HG03108 (cell line): ENCODE results near the gene TAT.
"Not testable (repeated sequence)": the region's sequence is repeated elsewhere in the genome, so short reads cannot be mapped to it uniquely, and the experiment has no call there.

Source experiments
- ATAC-seq: cut with Tn5 transposase; IDR thresholded peaks from one replicate; pipeline ENCODE4 v1.9.1; 2021; ENCODE audit warnings: moderate library complexity; ENCODE audit not compliant: unreplicated experiment

The TAT gene

GRCh38 chr16:71585318-71585703 lies 8.4 kb upstream of the TAT start:
- no peak for ATAC-seq

GRCh38 chr16:71584543-71585317 lies 7.8 kb upstream of the TAT start:
- no peak for ATAC-seq

GRCh38 chr16:71582553-71582848 lies 5.6 kb upstream of the TAT start:
- ATAC-seq, result not testable (repeated sequence)

DNA sequence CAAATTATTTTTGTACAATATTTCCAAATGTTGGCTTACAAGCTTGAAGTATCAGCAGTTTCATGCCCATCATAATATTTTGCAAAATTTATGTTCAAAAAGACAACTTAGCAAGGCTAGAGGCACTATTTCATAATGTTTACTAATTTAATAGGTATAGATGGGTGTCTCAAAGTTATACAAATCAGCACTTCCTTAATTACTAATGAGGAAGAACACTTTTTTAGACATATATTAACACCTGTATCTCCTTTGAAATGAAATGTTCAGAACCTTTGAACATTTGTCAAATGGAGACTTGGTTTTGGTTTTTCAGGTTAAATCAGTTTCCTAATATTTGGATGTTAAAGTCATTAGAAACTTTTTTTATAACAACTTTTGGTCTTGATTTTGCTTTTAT lies 2.2 kb downstream of the TAT start:
- ATAC-seq, result no peak

- no peak for ATAC-seq
These were observed 3.4 kb downstream of the TAT start for GRCh38 chr16:71573387-71574094.

DNA sequence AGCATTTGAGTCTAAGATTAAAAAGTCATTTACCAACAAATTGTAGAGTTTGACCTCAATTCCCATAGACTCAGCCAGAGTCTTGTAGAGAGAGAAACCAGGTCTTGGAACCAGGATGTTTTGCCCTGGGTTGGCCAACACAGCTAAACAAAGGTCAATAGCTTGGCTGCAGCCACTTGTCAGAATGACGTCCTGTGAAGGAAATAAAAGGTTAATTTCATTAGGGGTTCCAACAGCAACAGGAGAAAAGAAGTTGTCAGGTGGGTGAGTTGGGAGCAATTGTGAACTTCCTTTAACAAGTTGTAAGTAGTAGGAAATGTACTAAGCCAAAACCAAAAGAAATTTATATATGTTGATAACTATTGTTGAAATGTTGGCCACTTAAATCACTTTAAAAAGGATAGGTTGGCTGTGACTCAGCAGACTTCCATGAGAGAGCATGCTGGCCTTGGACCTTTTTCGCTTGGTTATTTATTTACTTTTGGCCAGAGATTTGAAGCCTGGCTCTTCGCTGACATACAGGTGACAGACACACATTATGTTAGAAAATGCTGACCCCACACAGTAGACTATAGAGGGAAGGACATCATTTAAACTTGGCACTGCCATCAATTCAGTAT lies 4.3 kb downstream of the TAT start:
- no peak for ATAC-seq

DNA sequence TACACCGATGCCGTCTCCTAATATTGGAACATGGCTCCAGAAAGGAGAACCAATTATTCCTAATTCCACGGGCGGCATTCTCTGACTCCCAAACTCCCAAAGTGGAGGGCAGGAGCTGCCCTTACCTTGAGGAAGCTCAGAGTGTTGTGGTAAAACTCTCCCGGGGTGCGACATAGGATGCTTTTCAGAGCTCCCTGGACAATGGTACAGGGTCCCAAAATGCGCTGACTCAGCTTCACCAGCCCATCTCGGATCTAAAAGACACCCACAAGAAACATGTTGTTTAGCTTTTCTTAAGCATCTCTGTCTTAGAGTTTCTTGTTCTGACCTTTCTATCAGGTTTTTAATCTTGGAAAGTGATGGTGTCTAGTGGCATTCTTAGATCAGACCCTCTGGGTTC lies 6.7 kb downstream of the TAT start:
- ATAC-seq, result no peak

DNA sequence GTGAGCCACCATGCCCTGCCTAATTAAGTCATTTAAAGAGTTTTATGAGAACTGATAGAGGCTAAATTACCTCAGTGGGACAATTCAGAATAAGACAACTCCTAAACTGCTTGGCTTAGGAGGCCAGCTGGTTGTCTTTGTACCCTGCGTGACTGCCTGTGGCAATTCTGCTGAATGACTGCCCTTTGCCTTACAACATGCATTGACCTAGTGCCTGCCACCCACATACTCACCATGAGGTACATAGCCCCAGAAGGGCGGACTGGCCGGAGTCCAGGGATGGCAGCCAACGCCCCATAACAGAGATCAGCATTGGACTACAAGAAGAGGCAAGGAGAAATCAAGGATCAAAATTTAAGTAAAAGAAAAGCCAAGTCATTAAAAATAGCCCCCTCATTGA lies 7.3 kb downstream of the TAT start:
- no peak for ATAC-seq

- ATAC-seq, result no peak
These were observed 8.3 kb downstream of the TAT start for GRCh38 chr16:71568551-71568950.

DNA sequence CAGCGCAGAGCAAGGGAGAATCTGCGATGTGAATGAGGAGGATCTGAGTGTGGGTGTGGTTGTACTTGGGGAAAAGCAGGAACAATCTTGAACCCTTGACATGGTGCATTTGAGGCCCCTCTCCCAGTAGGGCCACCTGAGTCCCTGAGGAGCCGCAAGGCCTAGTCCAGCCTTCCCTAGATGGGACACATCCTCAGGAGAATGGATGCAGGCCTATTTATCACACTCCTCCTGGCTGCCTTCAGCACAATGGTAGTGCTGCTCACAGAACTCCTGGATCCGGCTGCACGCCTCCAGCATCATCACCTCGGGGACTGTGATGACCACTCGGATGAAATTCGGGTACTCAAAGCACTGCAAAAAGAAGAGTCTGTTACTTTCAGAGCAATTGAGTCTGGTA lies 9.0 kb downstream of the TAT start:
- no peak for ATAC-seq

DNA sequence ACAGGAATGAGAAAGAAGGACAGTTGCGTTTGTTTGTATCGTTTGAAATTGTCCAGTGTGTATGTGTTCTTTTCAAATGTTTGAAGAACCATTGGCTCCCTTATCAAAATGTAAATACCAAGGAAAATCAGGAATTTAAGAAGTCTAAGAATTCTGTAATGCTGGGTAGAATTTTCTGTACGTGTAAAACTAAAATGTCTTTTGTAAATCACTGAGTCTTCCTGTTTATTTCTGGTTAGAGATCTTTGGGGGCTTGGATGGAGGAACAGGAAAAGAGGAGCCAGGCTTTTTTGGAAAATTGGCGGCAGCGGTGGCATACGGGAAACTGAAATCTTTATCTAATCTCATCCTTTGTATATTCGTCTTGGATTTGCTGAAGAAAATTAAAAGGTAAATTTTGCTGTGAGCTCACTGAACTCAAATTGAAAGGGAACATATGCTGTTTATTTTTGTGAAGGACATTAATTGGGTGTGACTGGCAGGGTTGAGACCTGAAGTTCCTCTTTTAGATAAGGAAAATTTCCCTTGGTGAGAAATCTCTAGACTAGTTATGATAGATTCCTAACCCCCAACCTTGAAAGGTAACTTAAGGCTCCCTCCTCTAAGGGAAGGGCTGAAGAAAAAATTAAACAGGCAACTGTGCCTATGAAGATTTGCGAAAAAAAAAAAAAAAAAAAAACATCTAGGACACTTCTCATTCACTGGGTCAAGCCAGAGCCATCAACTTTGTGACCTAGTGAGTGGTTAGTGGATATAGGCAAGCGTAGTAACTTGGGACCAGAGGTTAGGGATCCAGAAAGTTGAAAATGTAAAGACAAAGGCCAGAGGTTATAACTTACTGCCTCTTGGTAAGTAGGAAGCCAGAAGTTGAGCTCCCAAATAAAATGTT lies 10.8 kb downstream of the TAT start:
- ATAC-seq, result no peak

- ATAC-seq, result peak; percentile 86
These were observed 12.4 kb downstream of the TAT start for GRCh38 chr16:71564335-71564967.

- ATAC-seq, result no peak
These were observed 14.3 kb downstream of the TAT start for GRCh38 chr16:71562552-71562951.

GRCh38 chr16:71561886-71562285 lies 15.0 kb downstream of the TAT start:
- ATAC-seq, result not testable (repeated sequence)

DNA sequence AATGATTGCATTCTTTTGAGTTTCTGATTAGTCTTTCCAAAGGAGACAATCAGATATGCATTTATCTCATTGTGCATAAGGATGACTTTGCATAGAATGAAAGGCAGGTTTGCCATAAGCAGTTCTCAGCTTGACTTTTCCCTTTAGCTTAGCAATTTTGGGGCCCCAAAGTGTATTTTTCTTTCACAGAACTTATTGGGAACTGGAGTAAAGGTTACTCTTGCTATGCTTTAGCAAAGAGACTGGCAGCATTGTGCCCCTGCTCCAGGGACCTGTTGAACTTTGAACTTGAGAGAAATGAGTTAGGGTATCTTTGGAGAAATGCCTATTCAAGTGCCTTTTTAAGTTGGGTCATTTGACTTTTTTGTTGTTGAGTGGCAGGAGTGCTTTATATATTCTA lies 17.0 kb downstream of the TAT start:
- ATAC-seq, result no peak

- ATAC-seq, result no peak
These were observed 18.8 kb downstream of the TAT start for GRCh38 chr16:71557954-71558582.

DNA sequence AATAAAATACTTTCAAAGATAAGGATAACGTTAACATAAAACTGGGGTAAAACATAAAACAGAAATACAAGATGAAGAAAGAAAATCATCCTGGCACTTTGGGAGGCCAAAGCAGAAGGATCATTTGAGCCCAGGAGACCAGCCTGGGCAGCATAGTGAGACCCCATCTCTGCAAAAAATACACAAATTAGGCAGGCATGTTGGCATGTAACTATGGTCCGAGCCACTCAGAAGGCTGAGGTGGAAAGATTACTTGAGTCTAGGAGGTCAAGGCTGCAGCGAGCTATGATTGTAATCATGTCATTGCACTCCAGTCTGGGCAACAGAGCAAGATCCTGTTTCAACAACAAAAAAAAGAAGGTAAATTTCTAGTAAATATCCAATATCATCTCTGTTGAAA lies 19.6 kb downstream of the TAT start:
- no peak for ATAC-seq

GRCh38 chr16:71555230-71555891 lies 21.5 kb downstream of the TAT start:
- no peak for ATAC-seq

DNA sequence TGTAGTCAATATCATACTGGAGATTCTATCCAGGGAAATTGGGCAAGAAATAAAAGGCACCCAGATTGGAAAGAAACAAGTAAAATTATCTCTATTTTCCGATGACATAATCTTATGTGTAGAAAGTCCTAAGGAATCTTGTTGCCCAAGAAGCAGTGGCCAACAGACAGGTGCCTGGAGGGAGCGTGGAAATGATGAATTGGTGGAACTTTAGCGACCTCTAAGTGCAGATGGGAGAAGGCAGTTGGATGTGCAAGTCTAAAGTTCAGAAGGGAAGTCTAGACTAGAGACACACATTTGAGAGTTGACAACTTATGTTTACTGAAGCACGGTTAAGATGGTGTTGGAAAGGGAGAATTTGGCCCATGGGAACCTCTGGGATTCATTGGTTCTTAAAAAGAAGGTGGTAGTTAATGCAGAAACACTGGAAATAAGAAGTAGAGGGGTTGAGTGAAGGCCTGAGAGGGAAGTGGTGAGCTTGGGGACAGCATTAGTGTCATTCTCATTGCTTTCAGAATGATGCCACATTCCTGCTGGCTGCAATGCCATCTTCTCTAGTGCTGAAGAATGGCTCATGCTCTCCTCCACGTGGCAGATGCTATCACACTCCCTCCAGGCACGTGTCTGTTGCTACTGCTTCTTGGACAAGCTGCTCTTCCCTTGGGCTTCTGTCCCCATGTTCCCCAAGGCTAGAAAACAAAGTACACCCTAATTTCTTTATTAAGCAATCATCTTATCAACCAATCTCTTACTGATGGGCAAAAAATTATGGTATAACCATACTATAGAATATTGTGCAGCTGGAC lies 24.0 kb downstream of the TAT start:
- no peak for ATAC-seq
